Rectal smooth muscle tissue (tissue), 1 donor: ENCODE results near the gene TRIM50.
"Not testable (repeated sequence)": the region's sequence is repeated elsewhere in the genome, so short reads cannot be mapped to it uniquely, and the experiment has no call there.

Experiments used
- H3K27ac ChIP-seq: one replicate; pipeline ENCODE4 v1.7.0; 2013; ENCODE audit warnings: low read depth, low read length, inconsistent platforms
- H3K27me3 ChIP-seq: one replicate; pipeline ENCODE4 v1.7.0; 2013; ENCODE audit warnings: low read length; ENCODE audit not compliant: control insufficient read depth, insufficient read depth
- H3K36me3 ChIP-seq: one replicate; pipeline ENCODE4 v1.7.0; 2013; ENCODE audit warnings: low read length; ENCODE audit not compliant: control insufficient read depth, insufficient read depth
- H3K4me1 ChIP-seq: one replicate; pipeline ENCODE4 v1.7.0; 2013; ENCODE audit warnings: low read length; ENCODE audit not compliant: control insufficient read depth, insufficient read depth
- H3K4me3 ChIP-seq: one replicate; pipeline ENCODE4 v1.7.0; 2013; ENCODE audit warnings: low read length
- H3K9ac ChIP-seq: one replicate; pipeline ENCODE4 v1.7.0; 2013; ENCODE audit warnings: low read length

Gene TRIM50

GRCh38 chr7:73304612-73305387 lies 23.1 kb downstream of the TRIM50 start:
- not testable (repeated sequence) for H3K4me3 ChIP-seq, H3K4me1 ChIP-seq, H3K27ac ChIP-seq, H3K9ac ChIP-seq, H3K27me3 ChIP-seq
- peaks cover 12% of the 10 kb centered on the region for H3K36me3 ChIP-seq

- Histone ChIP-seq H3K27me3 (no peaks in the 10 kb centered on the region), H3K36me3 (peaks cover 12% of the 10 kb centered on the region), H3K27ac (no peak overlapping the region), H3K4me3 (no peak overlapping the region), H3K4me1 (peaks cover 4% of the 10 kb centered on the region), H3K9ac (no peak overlapping the region)
Observed at GRCh38 chr7:73304071-73304470, 23.8 kb downstream of the TRIM50 start.

- Histone ChIP-seq H3K27ac (no peak overlapping the region), H3K27me3 (no peaks in the 10 kb centered on the region), H3K9ac (no peak overlapping the region), H3K4me3 (no peak overlapping the region), H3K4me1 (peaks cover 4% of the 10 kb centered on the region), H3K36me3 (peaks cover 12% of the 10 kb centered on the region)
Observed at GRCh38 chr7:73303546-73303945, 24.3 kb downstream of the TRIM50 start.

- H3K4me1 ChIP-seq = not testable (repeated sequence)
Observed at GRCh38 chr7:73302846-73303245, 25.0 kb downstream of the TRIM50 start.

GRCh38 chr7:73301108-73301507 lies 26.8 kb downstream of the TRIM50 start:
- H3K9ac ChIP-seq, H3K4me3 ChIP-seq, H3K27me3 ChIP-seq, H3K4me1 ChIP-seq, H3K27ac ChIP-seq: not testable (repeated sequence)
- peaks cover 12% of the 10 kb centered on the region for H3K36me3 ChIP-seq

More at GRCh38 chr7:73302846-73303245, 25.0 kb downstream of the TRIM50 start:
- peaks cover 12% of the 10 kb centered on the region for H3K36me3 ChIP-seq
- not testable (repeated sequence) for H3K27me3 ChIP-seq, H3K4me3 ChIP-seq, H3K27ac ChIP-seq, H3K9ac ChIP-seq

- H3K4me1 ChIP-seq, H3K27ac ChIP-seq, H3K27me3 ChIP-seq, H3K9ac ChIP-seq, H3K4me3 ChIP-seq, H3K36me3 ChIP-seq: not testable (repeated sequence)
Observed at GRCh38 chr7:73299812-73300211, 28.1 kb downstream of the TRIM50 start.

- not testable (repeated sequence) for H3K27me3 ChIP-seq, H3K36me3 ChIP-seq, H3K4me3 ChIP-seq, H3K4me1 ChIP-seq, H3K27ac ChIP-seq, H3K9ac ChIP-seq
Observed at GRCh38 chr7:73297706-73298105, 30.2 kb downstream of the TRIM50 start.

GRCh38 chr7:73297235-73297634 lies 30.6 kb downstream of the TRIM50 start:
- H3K4me1 ChIP-seq, H3K4me3 ChIP-seq, H3K27ac ChIP-seq, H3K36me3 ChIP-seq, H3K9ac ChIP-seq, H3K27me3 ChIP-seq: not testable (repeated sequence)

GRCh38 chr7:73277210-73277609 lies 50.7 kb downstream of the TRIM50 start:
- not testable (repeated sequence) for H3K9ac ChIP-seq, H3K27ac ChIP-seq, H3K4me1 ChIP-seq, H3K27me3 ChIP-seq, H3K4me3 ChIP-seq, H3K36me3 ChIP-seq

GRCh38 chr7:73267813-73268212 lies 60.1 kb downstream of the TRIM50 start:
- H3K27ac ChIP-seq, H3K27me3 ChIP-seq, H3K9ac ChIP-seq, H3K4me3 ChIP-seq, H3K36me3 ChIP-seq, H3K4me1 ChIP-seq: not testable (repeated sequence)

- H3K27ac ChIP-seq, H3K9ac ChIP-seq, H3K36me3 ChIP-seq, H3K27me3 ChIP-seq, H3K4me1 ChIP-seq, H3K4me3 ChIP-seq: not testable (repeated sequence)
Observed at GRCh38 chr7:73266719-73267368, 61.0 kb downstream of the TRIM50 start.
